T-cell (primary cell): ENCODE data around the gene DBX1. TPM values are rescaled to one million over a fixed set of nuclear protein-coding genes. Genes with fewer than 3 reads are reported as not detected.

ENCODE experiments used
- ATAC-seq, 4 experiments: fragments of 200-7000 bp in 3 of 4; fragments of 150-1000 bp in 1 of 4; cut with Tn5 transposase; replicated peaks in 1 of 4; 1 replicate in 3 of 4; 2 replicates in 1 of 4; pipeline ENCODE4 v1.10.0; 2021; ENCODE audit warnings: moderate library complexity in 3 of 4, mild to moderate bottlenecking in 2 of 4, moderate number of reproducible peaks in 1 of 4
- CTCF ChIA-PET, 2 donors: fragments of 300-600 bp; sonication (Branson Sonifier 250); formaldehyde crosslinking; loops; one replicate each; lab custom pipeline; 2022; ENCODE audit warnings: antibody characterized with exemption in 2 of 2; lab: Charles Lee
- POLR2A ChIA-PET, 2 donors: fragments of 300-600 bp; sonication (Branson Sonifier 250); formaldehyde crosslinking; loops; one replicate each; lab custom pipeline; 2022; ENCODE audit warnings: antibody characterized with exemption in 2 of 2; lab: Charles Lee
- DNase-seq, 35 experiments: peaks; one replicate each; pipeline versions ENCODE4 v3.0.0 to v3.0.0-alpha.2; 2013 to 2023
- H3K27ac ChIP-seq: one replicate; pipeline ENCODE4 v1.5.1; 2013; ENCODE audit warnings: low read length
- H3K27me3 ChIP-seq, 2 experiments: replicated peaks in 1 of 2; 1 replicate in 1 of 2; 2 replicates in 1 of 2; pipeline versions ENCODE4 v1.6.1 to v1.7.0; 2013; ENCODE audit warnings: low read length in 1 of 2, mixed read lengths in 1 of 2; ENCODE audit not compliant: control insufficient read depth in 2 of 2, insufficient read depth in 2 of 2; ENCODE audit errors: extremely low read depth in 1 of 2
- H3K36me3 ChIP-seq, 2 donors: 1 replicate in 1 of 2; 2 replicates in 1 of 2; pipeline versions ENCODE4 v1.6.1 to v1.7.0; 2013; ENCODE audit warnings: low read length in 1 of 2; ENCODE audit not compliant: control insufficient read depth in 2 of 2, insufficient read depth in 1 of 2; ENCODE audit errors: extremely low read depth in 1 of 2
- H3K4me1 ChIP-seq, 2 experiments: 1 replicate in 1 of 2; 2 replicates in 1 of 2; pipeline versions ENCODE4 v1.6.1 to v1.7.0; 2013; ENCODE audit warnings: low read length in 2 of 2, mixed read lengths in 1 of 2; ENCODE audit not compliant: insufficient read depth in 2 of 2, control insufficient read depth in 1 of 2; ENCODE audit errors: extremely low read depth in 1 of 2
- H3K4me3 ChIP-seq, 2 donors: 1 replicate in 1 of 2; 2 replicates in 1 of 2; pipeline versions ENCODE4 v1.5.1 to v1.7.0; 2013; ENCODE audit warnings: mild to moderate bottlenecking in 2 of 2, low read length in 1 of 2, moderate library complexity in 1 of 2; ENCODE audit not compliant: control insufficient read depth in 1 of 2; ENCODE audit errors: extremely low read depth in 1 of 2
- H3K9me3 ChIP-seq: 2 replicates; pipeline ENCODE4 v1.7.0; 2013
- H3K27ac Mint-ChIP-seq, 2 donors: one replicate each; pipeline ENCODE4 v1.8.0; 2020 to 2021; ENCODE audit warnings: mild to moderate bottlenecking in 2 of 2, mixed read lengths in 2 of 2
- H3K27me3 Mint-ChIP-seq, 2 donors: one replicate each; pipeline ENCODE4 v1.8.0; 2021 to 2022; ENCODE audit warnings: mixed read lengths in 2 of 2
- H3K36me3 Mint-ChIP-seq: one replicate; pipeline ENCODE4 v1.8.0; 2021; ENCODE audit warnings: mixed read lengths
- H3K4me1 Mint-ChIP-seq, 3 donors: one replicate each; pipeline ENCODE4 v1.8.0; 2020 to 2022; ENCODE audit warnings: mixed read lengths in 3 of 3, mild to moderate bottlenecking in 1 of 3
- H3K4me3 Mint-ChIP-seq, 3 donors: one replicate each; pipeline ENCODE4 v1.8.0; 2020 to 2022; ENCODE audit warnings: mild to moderate bottlenecking in 3 of 3, mixed read lengths in 3 of 3, moderate library complexity in 3 of 3
- H3K9me3 Mint-ChIP-seq, 3 donors: one replicate each; pipeline ENCODE4 v1.8.0; 2020 to 2022; ENCODE audit warnings: mixed read lengths in 3 of 3
- WGBS: methylation state at CpG from one replicate; pipeline ENCODE4 v1.1.5; 2013; ENCODE audit warnings: missing lambda C conversion rate; ENCODE audit not compliant: insufficient coverage; 5-methylcytosine and 5-hydroxymethylcytosine counted together
- total RNA-seq, 35 experiments: library from RNA in 6 of 35; stranded (reverse) in 6 of 35; fragments of 120-200 nt in 1 of 35; gene quantifications; one replicate each; pipeline versions ENCODE4 v1.2.1 to v1.2.4 and lab custom pipeline; 2013 to 2026

DBX1 gene
- total RNA-seq, 5 donors from 2014 or later (not counting 1 experiment from before 2014, with no cell fraction given) = not detected

DNA sequence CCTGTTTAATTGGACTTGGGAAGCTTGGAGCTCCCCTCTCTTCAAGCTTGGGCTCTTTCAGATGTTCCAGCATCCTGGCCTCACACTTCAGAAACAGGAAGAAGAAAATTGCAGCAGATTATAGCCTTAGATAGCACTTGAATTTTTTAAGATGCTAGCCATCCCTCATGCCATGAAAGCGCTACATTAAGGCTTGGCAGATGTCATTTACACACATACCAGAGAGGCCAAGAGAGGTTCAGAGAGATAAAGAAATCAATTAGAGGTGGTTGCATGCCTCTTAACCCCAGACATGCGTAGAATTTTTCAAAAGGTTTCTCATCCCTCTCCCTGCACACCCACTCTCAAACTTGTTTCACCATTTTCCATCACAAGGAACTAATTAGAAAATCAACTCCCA lies 31.9 kb upstream of the DBX1 start:
- H3K4me1 ChIP-seq = no peaks in the 10 kb centered on the region
- H3K27ac Mint-ChIP-seq = no peak overlapping the region
- no peaks in the 10 kb centered on the region for H3K36me3 Mint-ChIP-seq
- no peaks in the 10 kb centered on the region for H3K27me3 ChIP-seq
- peaks cover 7 to 17% of the 10 kb centered on the region in 2 donors for H3K27me3 Mint-ChIP-seq
- no peaks in the 10 kb centered on the region for H3K36me3 ChIP-seq
- no peaks in the 10 kb centered on the region for H3K9me3 ChIP-seq
- no peaks in the 10 kb centered on the region for H3K9me3 Mint-ChIP-seq
- ChIA-PET POLR2A (no interaction called here), CTCF (no interaction called here)
- DNase-seq (no peak), ATAC-seq (no peak)
- H3K4me1 Mint-ChIP-seq = no peaks in the 10 kb centered on the region
- H3K27ac ChIP-seq = no peak overlapping the region
- 100% methylated on average over 1 of the region's 2 CpGs for WGBS
- H3K4me3 Mint-ChIP-seq = no peak overlapping the region
- H3K4me3 ChIP-seq = no peak overlapping the region

DNA sequence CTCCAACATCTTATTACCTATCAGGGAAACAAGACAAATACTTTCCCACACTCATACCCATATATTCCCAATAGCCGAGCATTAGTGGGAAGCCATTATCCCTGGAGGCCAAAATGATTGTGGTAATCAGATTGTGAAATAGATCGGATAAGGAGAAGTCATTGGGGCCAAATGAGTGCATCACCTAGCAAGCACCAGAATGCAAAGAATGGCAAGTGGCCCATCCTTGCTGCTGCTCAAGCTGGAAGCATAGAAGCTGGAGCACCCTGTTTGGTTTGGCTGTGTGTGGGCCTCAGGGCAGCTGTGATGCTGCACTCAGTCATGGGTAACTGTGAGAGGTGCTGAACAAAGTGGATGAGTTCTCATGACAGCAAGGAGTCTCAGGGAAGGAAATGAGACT lies 18.7 kb upstream of the DBX1 start:
- Mint-ChIP-seq H3K27me3 (peaks cover 51% of the 10 kb centered on the region in 2 donors), H3K4me1 (no peaks in the 10 kb centered on the region), H3K36me3 (no peaks in the 10 kb centered on the region), H3K4me3 (no peak overlapping the region), H3K9me3 (peaks cover 0 to 7% (median 0%) of the 10 kb centered on the region in 3 donors), H3K27ac (no peak overlapping the region)
- ATAC-seq (no peak), DNase-seq (no peak)
- Histone ChIP-seq H3K27ac (no peak overlapping the region), H3K4me1 (no peaks in the 10 kb centered on the region), H3K27me3 (peaks cover 9 to 15% of the 10 kb centered on the region in 2 experiments), H3K36me3 (no peaks in the 10 kb centered on the region), H3K9me3 (no peaks in the 10 kb centered on the region), H3K4me3 (no peak overlapping the region)
- WGBS = 80% methylated on average over 1 of the region's 2 CpGs
- ChIA-PET POLR2A (no interaction called here), CTCF (no interaction called here)

DNA sequence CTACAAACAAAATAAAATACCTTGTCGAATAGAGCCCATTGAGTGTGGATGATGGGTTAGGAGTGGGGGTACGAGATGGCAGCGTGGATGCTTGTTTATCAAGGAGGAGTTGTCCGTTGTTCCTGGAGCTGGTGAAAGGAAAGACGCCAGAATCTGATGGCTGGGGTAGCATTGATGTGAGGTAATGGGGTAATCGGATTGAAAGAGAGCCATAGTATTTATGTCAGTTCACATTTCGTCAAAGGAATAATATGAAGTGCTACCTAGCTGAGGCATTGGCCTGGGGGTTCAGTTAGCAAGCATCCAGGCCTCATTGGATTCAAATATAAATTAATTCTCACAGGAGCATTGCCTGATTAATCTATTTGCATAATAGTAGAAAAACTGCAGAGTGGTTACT lies 16.9 kb upstream of the DBX1 start:
- no peak overlapping the region for H3K4me3 Mint-ChIP-seq
- Histone ChIP-seq H3K4me3 (no peak overlapping the region), H3K9me3 (no peaks in the 10 kb centered on the region), H3K36me3 (no peaks in the 10 kb centered on the region), H3K27ac (no peak overlapping the region), H3K4me1 (no peaks in the 10 kb centered on the region), H3K27me3 (peaks cover 9 to 12% of the 10 kb centered on the region in 2 experiments)
- DNase-seq (no peak), ATAC-seq (no peak)
- ChIA-PET CTCF (interaction anchor here in 1 of 2 donors (0.5 kb wide), 1 partner anchor 87 kb away, joined by 3 read pairs; no protein-coding TSS in a partner anchor), POLR2A (no interaction called here)
- H3K27ac Mint-ChIP-seq = no peak overlapping the region
- peaks cover 40 to 46% of the 10 kb centered on the region in 2 donors for H3K27me3 Mint-ChIP-seq
- 54% methylated on average over 5 of the region's 7 CpGs for WGBS
- peaks cover 0 to 7% (median 0%) of the 10 kb centered on the region in 3 donors for H3K9me3 Mint-ChIP-seq
- H3K36me3 Mint-ChIP-seq = no peaks in the 10 kb centered on the region
- no peaks in the 10 kb centered on the region for H3K4me1 Mint-ChIP-seq

DNA sequence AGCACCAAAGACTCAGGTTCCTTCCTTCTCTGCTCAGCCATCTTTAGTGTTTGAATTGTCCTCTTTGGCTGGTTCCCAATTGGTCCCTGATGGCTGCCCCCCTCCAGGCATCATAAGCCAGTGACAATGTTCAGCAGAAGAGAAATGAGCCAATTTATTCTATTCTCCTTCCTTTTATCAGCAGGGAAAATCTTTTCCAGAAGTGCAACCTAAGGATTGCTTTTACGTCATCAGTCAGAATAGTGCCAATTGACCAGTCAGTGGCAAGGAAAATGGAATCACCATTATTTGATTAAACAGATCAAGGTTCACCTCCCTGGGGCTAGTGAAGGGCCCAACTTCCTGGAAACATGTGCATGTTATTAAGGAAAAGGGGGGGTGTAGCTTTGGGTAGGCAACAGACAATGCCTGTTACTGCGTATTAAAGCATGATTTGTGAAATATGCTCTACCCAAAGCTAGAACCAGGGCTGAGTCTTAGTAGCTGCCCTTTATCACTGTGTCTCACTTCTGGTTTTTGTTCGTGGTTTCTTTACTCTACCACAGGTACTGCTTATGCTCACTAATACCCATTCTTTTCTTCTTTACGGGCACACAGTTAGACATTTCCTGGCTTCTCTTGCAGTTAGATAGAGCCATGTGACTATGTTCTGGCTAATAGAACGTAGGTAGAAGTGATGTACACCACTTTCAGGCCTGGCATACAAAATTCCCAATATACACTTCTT lies 12.6 kb upstream of the DBX1 start:
- Mint-ChIP-seq H3K27ac (no peak overlapping the region), H3K27me3 (peaks cover 33 to 52% of the 10 kb centered on the region in 2 donors), H3K9me3 (peaks cover 5 to 12% (median 11%) of the 10 kb centered on the region in 3 donors), H3K36me3 (no peaks in the 10 kb centered on the region), H3K4me3 (no peak overlapping the region), H3K4me1 (no peaks in the 10 kb centered on the region)
- no peak overlapping the region for H3K4me3 ChIP-seq
- no peak overlapping the region for H3K27ac ChIP-seq
- DNase-seq (no peak), ATAC-seq (no peak)
- WGBS = 80% methylated on average over 2 of the region's 5 CpGs
- CTCF ChIA-PET = no interaction called here
- H3K4me1 ChIP-seq = no peaks in the 10 kb centered on the region
- H3K27me3 ChIP-seq = peaks cover 9 to 12% of the 10 kb centered on the region in 2 experiments
- H3K36me3 ChIP-seq = no peaks in the 10 kb centered on the region
- POLR2A ChIA-PET = no interaction called here
- no peaks in the 10 kb centered on the region for H3K9me3 ChIP-seq

DNA sequence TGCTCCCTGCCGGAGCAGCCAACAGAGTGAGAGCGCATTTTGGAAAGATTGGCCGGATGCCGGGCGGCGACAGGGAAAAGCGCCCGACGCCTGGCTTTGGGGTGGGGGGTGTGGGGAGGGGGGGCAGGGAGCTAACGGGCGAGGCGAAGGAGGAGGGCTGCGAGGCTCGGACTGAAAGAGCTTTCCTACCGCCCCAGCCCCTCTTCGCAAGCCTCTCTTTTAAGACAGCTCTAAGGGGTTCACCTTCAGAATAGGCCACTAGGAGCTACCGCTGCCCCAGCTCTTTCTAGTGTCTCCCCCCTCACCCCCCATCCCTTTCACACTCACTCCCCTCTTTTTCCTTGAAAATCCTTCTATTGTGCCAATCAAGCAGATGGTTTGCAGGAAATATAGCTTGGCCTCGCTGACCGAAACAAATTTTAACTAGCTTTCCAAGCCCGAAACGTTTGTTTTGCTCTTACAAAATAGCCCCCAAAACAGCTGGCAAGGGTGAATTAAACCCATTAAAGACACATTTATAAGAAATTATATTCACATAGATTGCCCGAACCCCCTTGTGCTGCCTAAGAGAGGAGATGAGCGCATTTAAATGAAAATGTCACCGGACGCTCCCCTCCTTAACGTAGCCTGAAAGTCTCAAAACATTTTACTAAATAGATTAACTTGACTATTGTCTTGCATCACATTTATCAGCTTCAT lies 3.7 kb upstream of the DBX1 start:
- no peaks in the 10 kb centered on the region for H3K36me3 ChIP-seq
- CTCF ChIA-PET = interaction anchor here in 1 of 2 donors (1.1 to 2.9 kb wide), 2 partner anchors 28 to 35 kb away, joined by 3 to 11 read pairs; no protein-coding TSS in a partner anchor
- ATAC-seq = no peak
- H3K27me3 Mint-ChIP-seq = peaks cover 85 to 87% of the 10 kb centered on the region in 2 donors
- peaks cover 0 to 32% of the 10 kb centered on the region in 2 experiments for H3K4me1 ChIP-seq
- H3K9me3 Mint-ChIP-seq = peaks cover 0 to 8% (median 0%) of the 10 kb centered on the region in 3 donors
- peak overlapping the region in 2 of 3 donors; percentile 65 to 84 for H3K4me3 Mint-ChIP-seq
- peaks cover 4% of the 10 kb centered on the region for H3K36me3 Mint-ChIP-seq
- no peak overlapping the region for H3K27ac ChIP-seq
- H3K9me3 ChIP-seq = peaks cover 3% of the 10 kb centered on the region
- POLR2A ChIA-PET = no interaction called here
- peak overlapping the region; percentile 23 to 47 for H3K4me3 ChIP-seq
- peaks cover 26 to 31% (median 27%) of the 10 kb centered on the region in 3 donors for H3K4me1 Mint-ChIP-seq
- WGBS = 23% methylated on average over 7 of the region's 26 CpGs
- peaks cover 48 to 73% of the 10 kb centered on the region in 2 experiments for H3K27me3 ChIP-seq
- no peak overlapping the region for H3K27ac Mint-ChIP-seq
- no peak for DNase-seq
